Gastrocnemius medialis (tissue), 4 donors: ENCODE data around the gene ASTN2.

Source experiments
- CTCF ChIP-seq, 5 experiments: fragments of 450-650 bp in 3 of 5; fragments of 200-600 bp in 2 of 5; sonication (generic) in 2 of 5; IDR thresholded peaks in 4 of 5; conservative IDR thresholded peaks in 1 of 5; 1 replicate in 4 of 5; 2 replicates in 1 of 5; pipeline ENCODE4 v1.5.1; 2016 to 2019; ENCODE audit warnings: antibody characterized with exemption in 5 of 5, mild to moderate bottlenecking in 3 of 5, moderate library complexity in 3 of 5
- POLR2A ChIP-seq, 2 donors: fragments of 450-650 bp; IDR thresholded peaks; one replicate each; pipeline ENCODE4 v1.6.1; 2017; ENCODE audit warnings: antibody characterized with exemption in 2 of 2, mild to moderate bottlenecking in 2 of 2, moderate library complexity in 2 of 2

GRCh38 chr9:117418111-117418510, 3.3 kb upstream of the ASTN2 start:
- TF ChIP-seq CTCF (IDR thresholded peaks at IDR 0.05 in 4 of 5, conservative IDR thresholded peaks at IDR 0.05 in 1 of 5) (no peak), POLR2A (IDR thresholded peaks at IDR 0.05) (no peak)
